NCI-H1092 treated with DMSO at 0.1 percent for 48 hours (cell line): Measurements from ENCODE around the gene RHOBTB1.

ENCODE experiments used
- DNase-seq: peaks from one replicate; lab custom pipeline; 2025; lab: John Stamatoyannopoulos, UW

RHOBTB1 gene

DNA sequence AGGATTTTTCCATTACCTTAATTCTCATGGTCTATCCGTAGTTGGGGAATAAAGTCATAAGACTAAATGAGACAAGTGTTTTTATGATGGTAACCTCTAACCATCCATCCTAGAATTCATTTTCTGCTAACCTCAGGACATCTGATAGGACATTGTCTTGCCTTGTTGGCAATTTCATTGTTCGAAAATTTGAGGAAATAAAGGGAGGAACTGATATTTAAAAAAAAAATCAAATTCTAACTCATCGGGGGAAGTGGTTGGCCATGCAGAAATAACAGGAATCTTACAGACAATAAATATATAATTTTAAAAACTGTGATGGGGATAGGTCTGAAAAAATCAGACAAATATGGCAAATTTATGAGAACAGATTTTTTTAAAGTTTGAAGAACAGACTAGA lies 21.7 kb upstream of the RHOBTB1 start:
- DNase-seq = no peak

DNA sequence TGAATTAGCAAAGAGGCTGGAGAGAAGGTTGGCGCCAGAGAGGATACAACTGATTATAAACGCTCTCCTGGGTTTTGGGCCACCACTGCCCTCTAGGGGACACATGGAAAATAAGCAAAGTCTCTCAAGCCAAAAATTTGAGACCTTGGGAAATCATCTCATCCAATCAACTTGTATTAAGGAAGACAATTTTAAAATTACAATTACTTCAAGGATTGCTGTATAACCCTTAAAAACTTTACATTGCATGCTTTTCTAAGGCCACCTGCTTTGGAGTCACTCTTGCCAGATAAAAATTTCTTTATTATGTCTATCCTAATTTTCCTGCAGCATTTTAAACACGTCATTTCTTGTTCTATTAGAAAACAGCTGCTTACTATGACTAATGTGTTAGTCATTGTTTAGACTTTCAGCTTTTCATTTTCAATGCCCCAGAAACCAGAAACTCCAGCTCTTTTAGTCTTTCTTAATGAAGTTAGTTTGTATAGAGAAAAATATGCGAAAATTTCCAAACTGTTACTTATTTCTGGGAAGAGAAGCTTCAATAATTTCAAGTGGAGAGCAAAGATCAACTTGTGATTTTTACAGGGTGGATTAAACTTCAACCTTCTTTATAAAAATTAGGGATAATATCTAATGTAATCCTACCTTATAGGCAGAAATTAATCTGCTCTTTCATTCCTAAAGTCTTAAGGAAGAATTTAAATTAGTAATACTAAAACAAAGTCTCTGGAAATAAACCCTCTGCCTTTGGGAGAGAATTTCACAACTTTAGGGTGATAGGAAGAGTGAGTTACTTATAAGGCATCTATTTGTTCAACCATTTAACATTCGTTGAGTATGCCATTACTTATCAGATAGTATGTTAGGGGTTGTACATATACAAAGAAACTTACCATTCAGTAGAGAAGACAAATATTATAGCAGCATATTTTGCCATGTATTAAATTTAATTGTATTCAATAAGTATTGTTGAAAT lies 20.6 kb upstream of the RHOBTB1 start:
- DNase-seq = peak; percentile 51

DNA sequence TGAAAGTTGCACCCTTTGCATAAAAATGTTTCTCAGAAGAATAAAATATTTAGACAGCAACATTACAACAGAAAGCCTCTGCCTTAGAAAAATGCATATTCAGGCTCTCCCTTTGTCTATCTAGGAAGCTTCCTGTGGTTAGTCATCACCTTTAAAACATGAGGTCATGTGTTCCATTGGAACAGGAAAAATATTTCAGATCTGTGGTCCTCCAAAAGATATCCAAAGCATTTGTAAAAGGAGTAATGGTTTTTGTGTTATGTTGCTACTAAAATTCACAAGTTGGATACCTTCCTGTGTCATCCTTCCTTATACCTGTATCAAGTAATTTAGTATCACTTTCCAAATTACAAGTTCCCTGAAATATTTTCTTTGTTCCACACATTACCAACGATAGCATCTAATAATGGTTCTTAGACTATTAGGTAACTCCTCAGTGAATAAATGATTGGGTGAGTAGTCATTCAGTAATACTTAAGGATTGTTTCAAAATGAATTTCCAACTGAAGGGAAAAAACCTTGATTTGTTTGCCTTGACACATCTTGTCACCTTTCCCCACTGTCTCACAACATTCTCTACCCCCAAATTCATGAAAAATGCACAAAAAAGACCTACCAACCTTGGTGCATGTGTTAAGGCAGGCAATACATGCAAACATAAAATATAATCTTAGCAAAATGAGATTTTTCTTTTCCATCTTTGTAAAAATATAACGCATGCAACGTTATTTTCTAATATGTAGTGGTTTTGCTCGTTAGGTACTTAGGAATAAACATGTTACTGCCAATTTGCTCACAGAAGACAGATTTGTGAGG lies 19.7 kb upstream of the RHOBTB1 start:
- DNase-seq = no peak

DNA sequence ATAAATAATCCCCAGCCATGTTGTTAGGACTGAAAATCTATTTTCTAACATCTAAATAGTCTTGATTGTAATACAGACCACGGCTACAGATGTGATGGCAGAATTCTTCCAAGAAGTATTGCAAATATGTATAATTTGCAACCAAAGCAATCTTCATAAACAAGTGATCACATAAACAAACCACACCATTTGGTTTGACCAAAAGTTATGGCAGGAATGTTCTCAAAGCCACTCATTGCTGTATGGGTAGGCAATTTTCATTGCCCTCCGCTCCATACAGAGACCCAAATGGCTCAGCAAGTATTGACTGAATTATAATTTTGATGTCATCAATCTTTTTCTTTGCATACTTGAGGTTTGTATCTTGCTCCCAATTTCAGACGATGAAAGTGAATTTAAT lies 19.0 kb upstream of the RHOBTB1 start:
- no peak for DNase-seq

DNA sequence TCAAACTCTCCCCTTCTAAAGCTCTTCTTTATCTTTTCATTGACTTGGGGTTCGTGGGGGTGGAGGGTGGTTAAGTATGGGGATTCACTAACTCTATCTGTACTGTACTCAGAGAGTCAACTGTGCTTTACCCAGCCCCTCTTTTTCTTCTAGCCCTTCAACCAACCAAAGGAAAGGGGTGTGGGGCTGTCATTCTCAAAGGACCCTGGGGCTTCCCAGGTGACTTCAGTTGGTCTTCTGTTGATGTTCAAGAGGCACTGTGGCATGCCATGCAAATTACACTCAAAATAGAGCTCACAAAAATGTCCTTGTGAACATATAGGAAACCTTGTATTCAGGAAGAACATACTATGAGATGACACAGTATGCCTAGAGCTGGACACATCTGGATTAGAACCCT lies 16.9 kb upstream of the RHOBTB1 start:
- DNase-seq = no peak

DNA sequence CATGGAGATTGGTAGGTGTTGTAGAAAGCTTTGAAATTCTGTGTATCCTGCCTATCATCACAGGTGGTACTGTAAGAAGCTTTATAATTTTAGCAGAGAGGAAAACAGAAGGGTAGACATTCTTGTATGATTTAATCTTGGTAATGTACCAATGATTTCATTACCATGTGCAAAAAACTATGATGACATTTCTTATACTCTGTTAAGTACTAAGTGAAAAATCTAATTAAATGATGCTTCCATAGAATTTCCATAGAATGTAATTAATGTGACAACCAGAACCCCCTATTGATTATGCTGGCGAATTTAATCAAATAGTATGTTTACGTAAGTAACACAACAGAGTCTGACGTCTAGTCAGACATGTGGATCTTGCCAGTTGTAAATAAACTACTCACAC lies 16.0 kb upstream of the RHOBTB1 start:
- DNase-seq = no peak

- DNase-seq = no peak
Measured at GRCh38 chr10:60958892-60959601, 15.1 kb upstream of the RHOBTB1 start.

GRCh38 chr10:60957667-60958221 lies 13.8 kb upstream of the RHOBTB1 start:
- no peak for DNase-seq

DNA sequence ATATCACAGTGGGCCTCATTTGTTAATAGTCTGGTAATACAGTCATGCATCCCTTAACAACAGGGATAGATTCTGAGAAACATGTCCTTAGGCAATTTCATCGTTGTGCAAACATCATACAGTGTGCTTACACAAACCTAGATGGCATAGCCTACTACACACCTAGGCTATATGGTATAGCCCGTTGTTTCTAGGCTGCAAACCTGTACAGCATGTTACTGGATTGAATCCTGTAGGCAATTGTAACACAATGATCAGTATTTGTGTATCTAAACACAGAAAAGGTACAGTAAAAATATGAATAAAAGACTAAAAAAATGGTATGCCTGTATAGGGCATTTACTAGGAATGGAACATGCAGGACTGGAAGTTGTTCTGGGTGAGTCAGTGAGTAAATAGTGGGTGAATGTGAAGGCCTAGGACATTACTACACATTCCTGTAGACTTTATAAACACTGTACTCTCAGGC lies 12.0 kb upstream of the RHOBTB1 start:
- no peak for DNase-seq

DNA sequence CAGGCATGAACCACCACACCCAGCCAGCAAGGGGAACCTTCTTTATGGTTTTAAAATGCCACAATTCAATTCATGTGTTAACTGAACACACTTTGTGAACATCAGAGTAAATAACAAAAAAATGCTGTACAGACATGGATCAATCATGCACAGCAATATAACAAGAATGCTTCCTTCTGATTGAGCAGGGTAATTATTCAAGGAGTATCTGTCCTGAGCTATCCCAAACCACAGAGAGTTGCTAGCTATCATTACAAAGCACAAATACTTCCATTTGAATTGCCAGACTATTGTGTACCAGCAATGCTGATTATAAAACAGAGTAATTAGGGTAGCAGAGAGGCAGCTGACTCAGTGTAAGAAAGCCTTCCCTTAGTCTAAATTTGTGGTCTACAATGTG lies 11.3 kb upstream of the RHOBTB1 start:
- DNase-seq = no peak

DNA sequence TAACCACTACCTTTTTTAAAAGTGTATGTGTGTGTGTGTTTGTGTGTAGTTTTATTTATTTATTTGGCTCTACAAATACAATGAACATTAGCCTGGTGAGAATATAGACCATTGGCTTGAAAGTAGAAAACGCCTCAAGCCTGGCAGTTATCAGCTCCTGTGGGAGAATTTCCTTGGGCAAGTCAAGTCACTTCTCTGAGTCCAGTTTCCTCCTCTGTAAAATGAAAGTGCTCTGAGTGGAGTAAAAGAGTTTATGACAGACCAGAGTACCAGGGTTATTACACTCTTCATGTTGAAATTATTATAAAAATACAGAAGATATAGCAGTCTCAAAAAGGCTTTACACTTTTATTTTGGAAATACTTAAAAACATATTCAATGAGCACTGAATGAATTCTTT lies 10.1 kb upstream of the RHOBTB1 start:
- no peak for DNase-seq

- no peak for DNase-seq
Measured at GRCh38 chr10:60953420-60953819, 9.4 kb upstream of the RHOBTB1 start.

DNA sequence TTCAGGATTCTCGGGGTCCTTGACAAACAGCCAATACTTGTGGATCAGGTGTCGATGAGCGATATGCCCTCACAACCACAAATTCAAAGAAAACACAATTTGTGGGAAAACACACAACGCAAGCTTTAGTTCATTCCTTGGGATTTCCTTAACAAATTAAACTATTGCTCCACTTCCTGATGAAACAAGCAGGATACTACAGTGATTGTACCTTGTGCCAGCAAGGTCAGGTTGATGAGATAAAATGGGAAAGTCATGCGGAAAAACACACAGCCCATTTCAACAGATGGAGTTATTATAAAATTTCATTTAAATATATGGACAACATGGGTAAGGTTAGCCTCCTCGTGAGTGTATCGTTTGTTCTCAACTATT lies 8.8 kb upstream of the RHOBTB1 start:
- no peak for DNase-seq

GRCh38 chr10:60952067-60952845 lies 8.3 kb upstream of the RHOBTB1 start:
- DNase-seq = no peak

DNA sequence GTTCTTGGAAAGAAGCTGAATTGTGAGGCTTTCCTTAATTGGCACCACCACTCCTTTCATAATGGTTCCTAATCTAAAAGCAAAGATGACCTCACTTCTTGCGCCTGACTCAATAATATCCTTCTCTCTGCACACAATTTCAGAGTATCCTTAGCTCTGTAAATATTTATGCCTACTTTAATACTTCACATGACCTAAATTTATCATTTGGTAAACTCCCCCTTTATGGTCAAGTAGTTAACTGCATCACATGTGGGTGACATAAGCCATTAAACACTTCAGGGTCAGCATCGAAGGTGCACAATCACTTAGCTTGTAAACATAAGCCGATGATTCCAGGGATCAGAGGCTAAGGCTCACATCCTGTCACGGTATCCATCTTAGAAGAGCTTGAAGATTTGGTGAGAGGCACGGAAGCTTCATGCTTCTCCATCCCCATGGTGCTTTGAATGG lies 7.3 kb upstream of the RHOBTB1 start:
- DNase-seq = no peak

GRCh38 chr10:60950300-60950699 lies 6.3 kb upstream of the RHOBTB1 start:
- no peak for DNase-seq

- no peak for DNase-seq
Measured at GRCh38 chr10:60948851-60949250, 4.9 kb upstream of the RHOBTB1 start.

DNA sequence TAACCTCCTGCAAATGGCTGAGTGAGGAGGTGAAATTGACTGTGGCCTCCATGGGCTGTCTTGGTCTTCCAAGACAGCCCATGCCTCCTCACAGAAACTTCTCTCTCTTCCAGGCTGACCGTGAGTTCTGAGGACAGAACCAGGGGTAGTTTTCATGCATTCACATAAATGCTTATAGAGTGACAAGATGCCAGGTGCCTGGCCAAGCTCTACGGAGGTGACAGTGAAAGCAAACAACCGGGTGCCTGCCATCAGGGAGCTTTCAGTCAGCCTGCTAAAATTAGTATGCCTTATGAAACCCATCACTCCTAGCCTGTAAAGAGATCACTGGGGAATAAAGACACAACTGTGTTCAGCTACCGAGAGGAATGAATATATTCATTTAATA lies 919 bp upstream of the RHOBTB1 start:
- no peak for DNase-seq

- DNase-seq = peak; percentile 43
Measured at GRCh38 chr10:60943316-60944057, 498 bp downstream of the RHOBTB1 start.

GRCh38 chr10:60942788-60943315 lies 1.1 kb downstream of the RHOBTB1 start:
- DNase-seq = peak; percentile 27
